Activated T-cell treated with anti-CD3 and anti-CD28 coated beads, Interleukin-2, amount 50 U/mL, for 72 hours (primary cell): Measurements from ENCODE around the gene EXD3. TPM values are rescaled to one million over a fixed set of nuclear protein-coding genes. Genes with fewer than 3 reads are reported as not detected.
"Not testable (repeated sequence)": the region's sequence is repeated elsewhere in the genome, so short reads cannot be mapped to it uniquely, and the experiment has no call there.

Source experiments
- ATAC-seq, 2 donors: fragments of 150-1000 bp; cut with Tn5 transposase; replicated peaks in 1 of 2; 2 replicates each; pipeline ENCODE4 v1.10.0; 2021; ENCODE audit warnings: moderate library complexity in 2 of 2, mild to moderate bottlenecking in 1 of 2
- DNase-seq, 2 donors: peaks; one replicate each; pipeline ENCODE4 v3.0.0; 2021 to 2022; ENCODE audit warnings: mixed read lengths in 1 of 2
- H3K27ac Mint-ChIP-seq: one replicate; pipeline ENCODE4 v1.8.0; 2022; ENCODE audit warnings: mild to moderate bottlenecking, moderate library complexity, mixed read lengths
- H3K27me3 Mint-ChIP-seq: one replicate; pipeline ENCODE4 v1.8.0; 2022; ENCODE audit warnings: low read depth, mixed read lengths
- H3K36me3 Mint-ChIP-seq, 2 donors: one replicate each; pipeline ENCODE4 v1.8.0; 2022; ENCODE audit warnings: mixed read lengths in 2 of 2, mild to moderate bottlenecking in 1 of 2; ENCODE audit not compliant: insufficient read depth in 2 of 2
- H3K4me1 Mint-ChIP-seq: one replicate; pipeline ENCODE4 v1.8.0; 2022; ENCODE audit warnings: low read depth, mixed read lengths
- H3K4me3 Mint-ChIP-seq, 2 donors: one replicate each; pipeline ENCODE4 v1.8.0; 2022; ENCODE audit warnings: mild to moderate bottlenecking in 2 of 2, mixed read lengths in 2 of 2, moderate library complexity in 2 of 2
- H3K9me3 Mint-ChIP-seq, 2 donors: one replicate each; pipeline ENCODE4 v1.8.0; 2022; ENCODE audit warnings: mixed read lengths in 2 of 2
- total RNA-seq, 2 donors: library from RNA; stranded (reverse); gene quantifications; one replicate each; pipeline ENCODE4 v1.2.3, GENCODE V29; 2022

The EXD3 gene
- total RNA-seq, 2 donors from 2014 or later = 23.7 to 26.0 TPM

- no peak for ATAC-seq
- H3K27ac Mint-ChIP-seq = no peak overlapping the region
Observed at GRCh38 chr9:137266162-137266527, 156.8 kb downstream of the EXD3 start.

GRCh38 chr9:137265496-137266161 is 157.3 kb downstream of the EXD3 start:
- ATAC-seq (no peak), DNase-seq (no peak)
- H3K9me3 Mint-ChIP-seq = no peaks in the 10 kb centered on the region
- peaks cover 2 to 11% of the 10 kb centered on the region in 2 donors for H3K36me3 Mint-ChIP-seq
- H3K27me3 Mint-ChIP-seq = no peaks in the 10 kb centered on the region
- no peak overlapping the region for H3K4me3 Mint-ChIP-seq
- no peak overlapping the region for H3K27ac Mint-ChIP-seq
- H3K4me1 Mint-ChIP-seq = peaks cover 11% of the 10 kb centered on the region

More at GRCh38 chr9:137266162-137266527, 156.8 kb downstream of the EXD3 start:
- no peaks in the 10 kb centered on the region for H3K27me3 Mint-ChIP-seq
- peaks cover 13% of the 10 kb centered on the region for H3K4me1 Mint-ChIP-seq
- H3K4me3 Mint-ChIP-seq = no peak overlapping the region
- H3K36me3 Mint-ChIP-seq = peaks cover 2 to 11% of the 10 kb centered on the region in 2 donors
- H3K9me3 Mint-ChIP-seq = no peaks in the 10 kb centered on the region
- DNase-seq = no peak

- no peaks in the 10 kb centered on the region for H3K9me3 Mint-ChIP-seq
- H3K27ac Mint-ChIP-seq = no peak overlapping the region
- peaks cover 2 to 5% of the 10 kb centered on the region in 2 donors for H3K36me3 Mint-ChIP-seq
- ATAC-seq (no peak), DNase-seq (no peak)
- H3K27me3 Mint-ChIP-seq = no peaks in the 10 kb centered on the region
- no peak overlapping the region for H3K4me3 Mint-ChIP-seq
- H3K4me1 Mint-ChIP-seq = no peaks in the 10 kb centered on the region
Observed at GRCh38 chr9:137264067-137264466, 158.9 kb downstream of the EXD3 start.

- H3K36me3 Mint-ChIP-seq = peaks cover 0 to 5% of the 10 kb centered on the region in 2 donors
- H3K4me1 Mint-ChIP-seq = no peaks in the 10 kb centered on the region
- H3K27me3 Mint-ChIP-seq = no peaks in the 10 kb centered on the region
- no peak for ATAC-seq
- no peak for DNase-seq
- no peak overlapping the region for H3K27ac Mint-ChIP-seq
- H3K4me3 Mint-ChIP-seq = no peak overlapping the region
- H3K9me3 Mint-ChIP-seq = no peaks in the 10 kb centered on the region
Observed at GRCh38 chr9:137263506-137263905, 159.5 kb downstream of the EXD3 start.

GRCh38 chr9:137262909-137263285 is 160.1 kb downstream of the EXD3 start:
- H3K4me1 Mint-ChIP-seq = no peaks in the 10 kb centered on the region
- H3K36me3 Mint-ChIP-seq = peaks cover 0 to 5% of the 10 kb centered on the region in 2 donors
- H3K27ac Mint-ChIP-seq = no peak overlapping the region
- H3K4me3 Mint-ChIP-seq = no peak overlapping the region
- DNase-seq (no peak), ATAC-seq (no peak)
- no peaks in the 10 kb centered on the region for H3K9me3 Mint-ChIP-seq
- H3K27me3 Mint-ChIP-seq = no peaks in the 10 kb centered on the region

DNA sequence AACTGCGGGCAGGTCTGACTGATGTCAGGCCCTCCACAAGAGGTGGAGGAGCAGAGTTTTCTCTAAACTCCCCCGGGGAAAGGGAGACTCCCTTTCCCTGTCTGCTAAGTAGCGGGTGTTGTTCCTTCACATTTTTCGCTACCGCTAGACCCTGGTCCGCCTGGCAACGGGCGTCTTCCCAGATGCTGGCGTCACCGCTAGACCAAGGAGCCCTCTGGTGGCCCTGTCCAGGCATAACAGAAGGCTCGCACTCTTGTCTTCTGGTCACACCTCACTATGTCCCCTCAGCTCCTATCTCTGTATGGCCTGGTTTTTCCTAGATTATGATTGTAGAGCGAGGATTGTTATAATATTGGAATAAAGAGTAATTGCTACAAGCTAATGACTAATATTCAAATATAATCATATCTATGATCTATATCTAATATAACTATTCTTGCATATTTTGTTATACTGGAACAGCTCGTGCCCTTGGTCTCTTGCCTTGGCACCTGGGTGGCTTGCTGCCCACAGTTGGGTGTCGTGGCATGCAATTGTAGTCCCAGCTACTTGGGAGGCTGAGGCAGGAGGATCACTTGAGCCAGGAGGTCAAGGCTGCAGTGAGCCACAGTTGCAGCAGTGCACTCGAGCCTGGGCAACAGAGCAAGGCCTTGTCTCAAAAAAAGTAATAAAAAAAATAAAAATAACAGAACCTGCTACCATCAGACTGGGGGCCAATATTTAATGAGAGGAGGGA is 160.6 kb downstream of the EXD3 start:
- not testable (repeated sequence) for H3K27me3 Mint-ChIP-seq, H3K4me3 Mint-ChIP-seq, H3K4me1 Mint-ChIP-seq, H3K27ac Mint-ChIP-seq, H3K9me3 Mint-ChIP-seq, ATAC-seq, H3K36me3 Mint-ChIP-seq, DNase-seq

Other genes starting within 250 kb of the EXD3 start
- 10 to 100 TPM; 56.9 to 63.5 TPM for gene ANAPC2, start 234.6 kb downstream of the EXD3 start, total RNA-seq
- 10 to 100 TPM; 64.1 to 84.5 TPM for gene SSNA1, start 234.5 kb downstream of the EXD3 start, total RNA-seq
- 10 to 100 TPM; 13.3 to 19.9 TPM for gene TPRN, start 222.4 kb downstream of the EXD3 start, total RNA-seq
- gene TMEM203, start 217.5 kb downstream of the EXD3 start, total RNA-seq = 10 to 100 TPM; 27.4 to 33.3 TPM
- gene NDOR1, start 217.5 kb downstream of the EXD3 start, total RNA-seq = 10 to 100 TPM; 43.3 to 50.9 TPM
- 10 to 100 TPM in 1 of 2 donors, 1 to 10 TPM in 1; 6.6 to 10.3 TPM for gene RNF208, start 200.9 kb downstream of the EXD3 start, total RNA-seq
- gene CYSRT1, start 198.0 kb downstream of the EXD3 start, total RNA-seq = 1 to 10 TPM; 1.0 to 2.0 TPM
- gene RNF224, start 195.7 kb downstream of the EXD3 start, total RNA-seq = under 1 TPM in 1 of 2 donors, not detected in 1; 0.14 TPM
- under 1 TPM; 0.12 to 0.14 TPM for gene SLC34A3, start 192.3 kb downstream of the EXD3 start, total RNA-seq
- 100 to 1,000 TPM; 122 to 128 TPM for gene TUBB4B, start 181.9 kb downstream of the EXD3 start, total RNA-seq
- gene STPG3, start 171.9 kb downstream of the EXD3 start, total RNA-seq = under 1 TPM in 1 of 2 donors, not detected in 1; 0.63 TPM
- gene NELFB, start 167.8 kb downstream of the EXD3 start, total RNA-seq = 10 to 100 TPM; 53.1 to 56.6 TPM
- gene TOR4A, start 145.4 kb downstream of the EXD3 start, total RNA-seq = 1 to 10 TPM; 4.3 to 8.3 TPM
- gene NRARP, start 120.9 kb downstream of the EXD3 start, total RNA-seq = 1 to 10 TPM; 1.6 to 2.0 TPM
- 1 to 10 TPM; 1.4 to 1.8 TPM for gene NOXA1, start 231 bp upstream of the EXD3 start, total RNA-seq
- not detected for gene ENTPD8, start 18.2 kb upstream of the EXD3 start, total RNA-seq
- 10 to 100 TPM; 20.0 to 28.5 TPM for gene NSMF, start 36.2 kb upstream of the EXD3 start, total RNA-seq
- 1 to 10 TPM; 6.8 to 8.2 TPM for gene PNPLA7, start 127.2 kb upstream of the EXD3 start, total RNA-seq
- 10 to 100 TPM; 26.6 to 28.4 TPM for gene MRPL41, start 128.7 kb upstream of the EXD3 start, total RNA-seq
- gene DPH7, start 155.8 kb upstream of the EXD3 start, total RNA-seq = 10 to 100 TPM; 32.8 to 41.9 TPM
- 10 to 100 TPM; 27.4 to 34.5 TPM for gene ZMYND19, start 167.3 kb upstream of the EXD3 start, total RNA-seq
- 10 to 100 TPM; 45.3 to 47.2 TPM for gene ARRDC1, start 182.5 kb upstream of the EXD3 start, total RNA-seq
- 10 to 100 TPM; 67.5 to 69.3 TPM for gene EHMT1, start 195.8 kb upstream of the EXD3 start, total RNA-seq